Left forelimb (tissue), 1 donor: ENCODE measurements around the gene ZNF345.

Source experiments
- DNase-seq: peaks from one replicate; pipeline ENCODE4 v3.0.0-alpha.2; 2018; ENCODE audit warnings: low spot score

The ZNF345 gene

GRCh38 chr19:36918090-36918489 is 67.4 kb downstream of the ZNF345 start:
- DNase-seq = no peak
